RCC 7860 (cell line): ENCODE results near the gene TGFB2.

ENCODE experiments used
- DNase-seq: peaks from one replicate; pipeline ENCODE4 v3.0.0-alpha.2; 2015; ENCODE audit warnings: low spot score
- FAIRE-seq: peaks from 2 replicates; lab custom pipeline; 2012; peaks lifted over from hg19 to GRCh38; lab: Jason Lieb, UNC

The TGFB2 gene

GRCh38 chr1:218413179-218413578, 68.0 kb downstream of the TGFB2 start:
- DNase-seq (no peak), FAIRE-seq (no peak)

GRCh38 chr1:218414060-218414728, 69.1 kb downstream of the TGFB2 start:
- DNase-seq (no peak), FAIRE-seq (no peak)

- DNase-seq (no peak), FAIRE-seq (no peak)
Observed at GRCh38 chr1:218415726-218416125, 70.6 kb downstream of the TGFB2 start.

GRCh38 chr1:218421531-218421930, 76.4 kb downstream of the TGFB2 start:
- DNase-seq = peak; percentile 57

GRCh38 chr1:218424502-218424901, 79.4 kb downstream of the TGFB2 start:
- DNase-seq (no peak), FAIRE-seq (no peak)

More at GRCh38 chr1:218421531-218421930, 76.4 kb downstream of the TGFB2 start:
- FAIRE-seq = no peak

GRCh38 chr1:218425647-218426342, 80.7 kb downstream of the TGFB2 start:
- peak; percentile 57 for DNase-seq
- peak; percentile 87 for FAIRE-seq

- DNase-seq = no peak
- FAIRE-seq = peak; percentile 33
Observed at GRCh38 chr1:218426343-218426657, 81.2 kb downstream of the TGFB2 start.

- FAIRE-seq (no peak), DNase-seq (no peak)
Observed at GRCh38 chr1:218429301-218429700, 84.2 kb downstream of the TGFB2 start.

- no peak for DNase-seq
- no peak for FAIRE-seq
Observed at GRCh38 chr1:218430346-218430745, 85.2 kb downstream of the TGFB2 start.

GRCh38 chr1:218430822-218431221, 85.7 kb downstream of the TGFB2 start:
- DNase-seq = no peak
- FAIRE-seq = no peak

- DNase-seq (no peak), FAIRE-seq (no peak)
Observed at GRCh38 chr1:218431476-218431875, 86.3 kb downstream of the TGFB2 start.

GRCh38 chr1:218433744-218434143, 88.6 kb downstream of the TGFB2 start:
- no peak for DNase-seq
- FAIRE-seq = no peak

GRCh38 chr1:218435528-218435927, 90.4 kb downstream of the TGFB2 start:
- DNase-seq (no peak), FAIRE-seq (no peak)

- DNase-seq (no peak), FAIRE-seq (no peak)
Observed at GRCh38 chr1:218436346-218436745, 91.2 kb downstream of the TGFB2 start.

- FAIRE-seq (no peak), DNase-seq (no peak)
Observed at GRCh38 chr1:218436997-218437396, 91.9 kb downstream of the TGFB2 start.

GRCh38 chr1:218439541-218440295, 94.6 kb downstream of the TGFB2 start:
- no peak for FAIRE-seq
- DNase-seq = peak; percentile 25

GRCh38 chr1:218443255-218443654, 98.1 kb downstream of the TGFB2 start:
- FAIRE-seq = no peak
- DNase-seq = no peak

- DNase-seq (no peak), FAIRE-seq (no peak)
Observed at GRCh38 chr1:218444173-218444572, 99.0 kb downstream of the TGFB2 start.

- FAIRE-seq (no peak), DNase-seq (no peak)
Observed at GRCh38 chr1:218444588-218444987, 99.5 kb downstream of the TGFB2 start.

GRCh38 chr1:218447010-218447689, 102.0 kb downstream of the TGFB2 start:
- no peak for FAIRE-seq
- no peak for DNase-seq

GRCh38 chr1:218451415-218451814, 106.3 kb downstream of the TGFB2 start:
- FAIRE-seq (no peak), DNase-seq (no peak)
